GM12801 (cell line): ENCODE results near the gene TNFSF13.

ENCODE experiments used
- CTCF ChIP-seq: IDR thresholded peaks from one replicate; pipeline ENCODE4 v1.5.1; 2011; ENCODE audit warnings: control low read depth; ENCODE audit not compliant: insufficient read length; ENCODE audit errors: extremely low read depth

Gene TNFSF13

GRCh38 chr17:7515911-7516610 is 42.5 kb upstream of the TNFSF13 start:
- TF ChIP-seq CTCF: no peak

- TF ChIP-seq CTCF: no peak
Measured at GRCh38 chr17:7523033-7523432, 35.5 kb upstream of the TNFSF13 start.

GRCh38 chr17:7528842-7529241 is 29.7 kb upstream of the TNFSF13 start:
- TF ChIP-seq CTCF: no peak

GRCh38 chr17:7530023-7530900 is 28.3 kb upstream of the TNFSF13 start:
- no peak for TF ChIP-seq CTCF

GRCh38 chr17:7538050-7538449 is 20.5 kb upstream of the TNFSF13 start:
- no peak for TF ChIP-seq CTCF

- TF ChIP-seq CTCF: no peak
Measured at GRCh38 chr17:7538891-7539545, 19.5 kb upstream of the TNFSF13 start.

GRCh38 chr17:7541074-7541621 is 17.4 kb upstream of the TNFSF13 start:
- no peak for TF ChIP-seq CTCF
